Measurements from ENCODE around the gene FIGN. TPM values are rescaled to one million over a fixed set of nuclear protein-coding genes. Genes with fewer than 3 reads are reported as not detected.

The FIGN gene
- total RNA-seq, result 10 to 100 TPM in 1 of 3 donors, 1 to 10 TPM in 2; 2.6 to 13.9 (median 5.0) TPM

- no peaks in the 10 kb centered on the region for H3K36me3 ChIP-seq
- peak within 1 kb of the TSS; percentile 84 to 95 for H3K27ac ChIP-seq
- intact Hi-C loops (cut with DNase I; ENCODE audit: low total_unique reads), result no loop called here
- H3K9me3 ChIP-seq, result no peaks in the 10 kb centered on the region
- DNase-seq (ENCODE audit: low spot score in 2 of 2), result peak; percentile 41 to 57
- peaks cover 0 to 4% of the 10 kb centered on the region in 2 donors for H3K4me1 ChIP-seq
- H3K27me3 ChIP-seq, result no peaks in the 10 kb centered on the region
- H3K4me3 ChIP-seq, result peak within 1 kb of the TSS; percentile 62 to 85 (median 69)
- peak in 2 of 3 donors; percentile 17 to 38 for TF ChIP-seq POLR2AphosphoS5 (IDR thresholded peaks at IDR 0.05)
- TF ChIP-seq POLR2A (IDR thresholded peaks at IDR 0.05), result no peak
Observed at GRCh38 chr2:163735685-163736432, at the start of gene FIGN. Gene FIGN, minus strand, starts transcription at chr2:163736008. Its CDS starts 1,081 bp downstream, at chr2:163734927.

- no peaks in the 10 kb centered on the region for H3K27me3 ChIP-seq
- intact Hi-C loops (cut with DNase I; ENCODE audit: low total_unique reads), result no loop called here
- no peak for TF ChIP-seq POLR2A (IDR thresholded peaks at IDR 0.05)
- TF ChIP-seq, protein P1, sequence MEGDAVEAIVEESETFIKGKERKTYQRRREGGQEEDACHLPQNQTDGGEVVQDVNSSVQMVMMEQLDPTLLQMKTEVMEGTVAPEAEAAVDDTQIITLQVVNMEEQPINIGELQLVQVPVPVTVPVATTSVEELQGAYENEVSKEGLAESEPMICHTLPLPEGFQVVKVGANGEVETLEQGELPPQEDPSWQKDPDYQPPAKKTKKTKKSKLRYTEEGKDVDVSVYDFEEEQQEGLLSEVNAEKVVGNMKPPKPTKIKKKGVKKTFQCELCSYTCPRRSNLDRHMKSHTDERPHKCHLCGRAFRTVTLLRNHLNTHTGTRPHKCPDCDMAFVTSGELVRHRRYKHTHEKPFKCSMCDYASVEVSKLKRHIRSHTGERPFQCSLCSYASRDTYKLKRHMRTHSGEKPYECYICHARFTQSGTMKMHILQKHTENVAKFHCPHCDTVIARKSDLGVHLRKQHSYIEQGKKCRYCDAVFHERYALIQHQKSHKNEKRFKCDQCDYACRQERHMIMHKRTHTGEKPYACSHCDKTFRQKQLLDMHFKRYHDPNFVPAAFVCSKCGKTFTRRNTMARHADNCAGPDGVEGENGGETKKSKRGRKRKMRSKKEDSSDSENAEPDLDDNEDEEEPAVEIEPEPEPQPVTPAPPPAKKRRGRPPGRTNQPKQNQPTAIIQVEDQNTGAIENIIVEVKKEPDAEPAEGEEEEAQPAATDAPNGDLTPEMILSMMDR (IDR thresholded peaks at IDR 0.05), result no peak
- TF ChIP-seq POLR2AphosphoS5 (IDR thresholded peaks at IDR 0.05), result no peak
- no peaks in the 10 kb centered on the region for H3K4me1 ChIP-seq
- H3K36me3 ChIP-seq, result no peaks in the 10 kb centered on the region
- no peak overlapping the region for H3K4me3 ChIP-seq
- DNase-seq (ENCODE audit: low spot score in 2 of 2), result no peak
- no peak overlapping the region for H3K27ac ChIP-seq
- no peaks in the 10 kb centered on the region for H3K9me3 ChIP-seq
Observed at GRCh38 chr2:163785162-163785561, 49.4 kb upstream of the FIGN start.

GRCh38 chr2:163779970-163780597, 44.3 kb upstream of the FIGN start:
- intact Hi-C loops (cut with DNase I; ENCODE audit: low total_unique reads), result loop anchor here (1.0 kb wide), 1 partner anchor 13 kb away; no protein-coding TSS in a partner anchor
- H3K36me3 ChIP-seq, result no peaks in the 10 kb centered on the region
- no peak for TF ChIP-seq POLR2A (IDR thresholded peaks at IDR 0.05)
- TF ChIP-seq, protein P1 (IDR thresholded peaks at IDR 0.05), result no peak
- no peak for TF ChIP-seq POLR2AphosphoS5 (IDR thresholded peaks at IDR 0.05)
- no peaks in the 10 kb centered on the region for H3K4me1 ChIP-seq
- no peaks in the 10 kb centered on the region for H3K9me3 ChIP-seq
- no peak for DNase-seq (ENCODE audit: low spot score in 2 of 2)
- no peak overlapping the region for H3K27ac ChIP-seq
- no peaks in the 10 kb centered on the region for H3K27me3 ChIP-seq
- no peak overlapping the region for H3K4me3 ChIP-seq

GRCh38 chr2:163778045-163778781, 42.4 kb upstream of the FIGN start:
- H3K4me1 ChIP-seq, result no peaks in the 10 kb centered on the region
- H3K36me3 ChIP-seq, result no peaks in the 10 kb centered on the region
- intact Hi-C loops (cut with DNase I; ENCODE audit: low total_unique reads), result no loop called here
- H3K27me3 ChIP-seq, result no peaks in the 10 kb centered on the region
- peak in 1 of 2 donors; percentile 25 for DNase-seq (ENCODE audit: low spot score in 2 of 2)
- no peak overlapping the region for H3K4me3 ChIP-seq
- no peak overlapping the region for H3K27ac ChIP-seq
- no peak for TF ChIP-seq POLR2A (IDR thresholded peaks at IDR 0.05)
- TF ChIP-seq, protein P1 (IDR thresholded peaks at IDR 0.05), result no peak
- no peak for TF ChIP-seq POLR2AphosphoS5 (IDR thresholded peaks at IDR 0.05)
- no peaks in the 10 kb centered on the region for H3K9me3 ChIP-seq

DNA sequence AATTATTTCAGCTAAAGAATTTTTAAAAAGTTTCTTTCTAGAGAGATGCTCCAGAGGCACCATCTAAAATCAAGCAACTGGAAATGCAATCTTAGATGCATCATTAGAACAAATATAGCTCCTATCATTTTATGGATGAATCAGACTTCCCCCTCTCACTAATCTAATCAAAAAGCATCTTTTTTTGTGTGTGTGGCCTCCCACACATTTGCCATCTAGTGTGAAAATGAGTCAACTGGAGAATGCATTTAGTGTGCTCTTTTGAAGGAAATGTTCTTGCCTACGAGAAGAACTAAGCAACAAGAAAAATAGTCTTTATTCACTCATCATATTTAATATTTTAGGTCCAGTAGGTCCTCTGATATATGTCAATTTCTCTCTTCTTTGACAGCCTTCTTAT, 39.5 kb upstream of the FIGN start:
- H3K4me1 ChIP-seq, result no peaks in the 10 kb centered on the region
- intact Hi-C loops (cut with DNase I; ENCODE audit: low total_unique reads), result no loop called here
- H3K27me3 ChIP-seq, result no peaks in the 10 kb centered on the region
- H3K4me3 ChIP-seq, result no peak overlapping the region
- no peaks in the 10 kb centered on the region for H3K9me3 ChIP-seq
- no peak overlapping the region for H3K27ac ChIP-seq
- TF ChIP-seq, protein P1 (IDR thresholded peaks at IDR 0.05), result no peak
- TF ChIP-seq POLR2A (IDR thresholded peaks at IDR 0.05) (no peak), POLR2AphosphoS5 (IDR thresholded peaks at IDR 0.05) (no peak)
- DNase-seq (ENCODE audit: low spot score in 2 of 2), result no peak
- no peaks in the 10 kb centered on the region for H3K36me3 ChIP-seq

Measured in breast epithelium (tissue), 4 donors.